ENCODE results near the gene CFAP46.

Gene CFAP46

DNA sequence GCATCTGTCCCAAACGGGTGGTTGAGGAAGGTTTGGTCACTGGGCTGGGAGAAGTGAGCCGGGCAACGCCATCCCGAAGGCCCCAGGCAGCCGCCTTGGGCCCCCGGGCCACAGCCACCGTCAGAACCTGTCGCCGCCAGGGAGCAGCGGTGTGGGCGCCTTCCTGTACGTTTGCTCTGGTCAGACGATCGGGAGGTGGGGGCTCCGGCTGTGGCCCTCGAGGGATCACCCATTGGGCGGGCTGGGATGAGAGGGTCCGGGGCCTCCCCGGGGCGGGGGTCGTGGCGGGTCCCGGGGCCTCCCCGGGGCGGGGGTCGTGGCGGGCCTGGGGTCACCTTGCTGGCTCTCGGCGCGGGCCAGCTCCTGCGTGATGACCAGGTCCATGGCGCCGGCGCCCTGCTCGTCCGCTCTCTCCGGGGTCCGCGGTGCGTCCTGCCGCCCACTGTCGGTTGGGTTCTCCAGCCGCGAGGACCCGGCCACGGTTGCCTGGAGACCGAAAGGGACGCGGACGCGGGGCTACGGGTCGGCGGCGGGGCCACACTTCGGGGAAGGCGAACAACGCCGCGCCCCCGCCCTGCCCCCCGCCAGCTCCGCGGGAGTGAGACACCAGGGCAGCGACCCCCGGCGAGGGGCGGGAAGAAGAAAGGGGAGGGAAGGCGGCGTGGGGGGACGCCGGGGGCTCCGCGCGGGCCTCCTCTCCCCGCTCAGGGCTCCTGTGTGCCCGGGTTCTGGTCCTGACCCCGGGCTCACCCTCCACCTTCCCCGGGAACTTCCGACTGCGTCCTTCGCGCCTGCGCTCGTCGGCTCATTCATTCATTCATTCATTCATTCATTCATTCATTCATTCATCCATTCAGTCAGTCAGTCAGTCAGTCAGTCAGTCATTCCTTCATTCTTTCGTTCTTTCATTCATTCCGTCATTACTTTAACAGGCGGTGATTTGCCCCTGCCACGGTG is at the start of gene CFAP46:
TSS of gene CFAP46 (minus strand) at position 470 of the 957 bp plus-strand sequence. CDS start at position 384, 86 bp downstream.
- DNase-seq: peak; percentile 56 to 96 (median 82)
- intact Hi-C loops (cut with DNase I): loop anchor here (10.0 kb wide), 1 partner anchor 142 kb away; the partner anchor contains the start of gene ADGRA1

DNA sequence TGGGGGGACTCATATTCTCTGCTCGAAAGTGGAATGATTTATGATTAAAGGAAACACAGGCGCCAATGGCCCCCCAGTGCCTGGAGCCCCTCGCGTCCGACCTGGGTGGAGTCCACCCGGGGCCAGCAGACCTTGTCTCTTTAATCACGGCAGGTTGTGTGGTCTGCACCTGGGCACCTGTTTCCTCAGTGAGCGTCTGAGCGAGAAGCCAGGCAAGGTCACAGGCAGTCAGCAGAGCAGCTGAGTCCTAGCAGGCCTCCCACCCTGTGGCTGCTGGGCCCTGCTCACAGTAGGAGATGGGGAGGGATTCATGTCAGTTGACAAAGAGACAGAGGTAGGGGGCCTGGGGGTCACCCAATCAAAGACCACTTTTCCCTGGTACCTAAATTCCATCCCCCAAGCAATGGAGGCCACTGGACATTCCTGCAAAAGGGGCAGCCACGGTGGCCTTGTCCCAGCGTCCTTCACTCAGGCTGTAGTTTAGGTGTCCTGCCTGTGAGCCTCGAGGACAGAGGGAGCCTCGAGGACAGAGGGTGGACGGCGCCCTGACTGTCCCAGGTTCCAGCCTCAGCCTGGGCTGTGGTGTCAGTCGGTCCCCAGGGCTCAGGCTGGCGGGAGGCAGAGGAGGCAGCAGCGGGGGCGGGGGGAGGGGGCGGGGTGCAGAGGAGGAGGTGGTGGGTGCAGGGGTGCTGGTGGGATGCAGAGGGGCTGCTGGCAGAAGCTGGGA is 49.5 kb upstream of the CFAP46 start:
- DNase-seq: peak in 5 of 10 donors; percentile 4 to 73 (median 39)
- intact Hi-C loops (cut with DNase I): no loop called here

DNA sequence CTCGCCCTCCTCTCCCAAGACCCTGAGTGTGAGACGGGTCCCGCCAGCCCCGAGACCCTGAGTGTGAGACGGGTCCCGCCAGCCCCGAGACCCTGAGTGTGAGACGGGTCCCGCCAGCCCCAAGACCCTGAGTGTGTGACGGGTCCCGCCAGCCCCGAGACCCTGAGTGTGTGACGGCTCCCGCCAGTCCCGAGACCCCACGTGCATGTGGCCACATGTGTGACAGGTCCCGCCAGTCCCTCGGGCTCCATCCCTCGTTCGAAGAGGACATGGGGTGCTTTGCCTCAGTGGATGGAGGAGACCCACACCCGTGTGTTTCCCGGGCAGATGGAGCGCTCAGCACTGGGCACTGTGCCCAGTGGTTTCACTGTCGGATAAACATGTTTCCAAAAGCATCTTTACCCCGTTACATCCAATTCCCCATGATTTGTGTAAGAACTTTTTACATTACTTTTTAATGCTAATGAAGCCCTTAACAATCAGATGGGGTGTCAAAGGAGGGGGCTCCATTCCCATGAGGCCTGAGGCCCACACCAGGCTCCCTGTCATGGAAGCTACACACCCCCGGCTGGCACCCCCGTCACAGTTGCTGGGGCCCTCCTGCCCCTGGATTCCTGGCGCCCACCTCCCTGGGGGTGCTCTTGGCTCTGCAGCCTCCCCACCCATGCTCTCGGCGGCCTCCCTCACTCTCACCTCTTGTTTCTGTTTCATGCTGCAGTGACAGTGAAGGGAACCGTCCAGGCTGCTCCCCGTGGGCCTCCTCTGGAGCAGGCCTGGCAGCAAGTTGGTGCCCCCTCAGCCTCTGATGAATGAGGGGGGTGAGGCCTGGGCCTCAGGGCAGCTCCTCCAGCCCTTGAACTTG is 48.5 kb upstream of the CFAP46 start:
- intact Hi-C loops (cut with DNase I): no loop called here

DNA sequence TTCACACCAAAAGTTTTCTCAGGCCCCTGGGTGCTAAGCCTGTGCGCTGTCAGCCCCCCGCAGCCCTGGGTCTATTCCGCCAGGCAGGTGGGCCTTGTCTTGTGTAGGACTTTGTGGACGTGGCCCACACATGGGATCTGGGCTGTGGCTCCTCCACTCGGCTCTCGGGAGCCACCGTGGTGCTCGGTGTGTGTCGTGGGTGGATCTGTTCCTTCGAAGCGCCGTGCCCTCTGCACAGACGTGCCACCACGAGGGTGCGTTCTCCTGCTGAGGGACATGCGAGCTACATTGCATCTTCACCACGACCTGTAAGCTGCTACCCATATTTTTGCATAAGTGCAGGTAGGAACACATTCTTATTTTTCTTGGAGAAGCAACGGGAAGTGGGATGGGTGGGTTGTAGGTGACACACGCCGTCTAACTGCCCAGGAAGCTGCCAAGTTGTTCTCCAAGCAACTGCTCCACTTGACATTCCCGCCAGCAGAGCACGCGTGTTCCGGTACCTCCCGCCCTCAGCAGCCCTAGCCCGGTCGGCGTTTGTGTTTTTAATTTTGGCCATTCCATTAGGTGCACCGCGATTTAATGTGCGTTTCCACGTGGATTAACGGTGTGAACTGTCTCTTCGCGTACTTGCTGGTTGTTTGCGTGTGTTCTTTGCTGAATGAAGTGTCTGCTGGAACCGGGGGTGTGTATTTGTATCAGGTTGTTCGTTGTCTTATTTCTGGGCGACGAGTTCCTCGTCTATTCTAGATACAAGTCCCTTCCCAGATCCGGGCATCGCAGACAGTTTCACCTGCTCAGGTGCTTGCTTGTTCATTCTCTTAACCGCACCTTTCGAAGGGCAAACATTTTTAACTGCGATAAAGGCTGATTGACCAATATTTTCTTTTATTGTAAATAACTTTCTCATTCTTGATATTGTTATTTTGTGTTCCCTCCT is 47.4 kb upstream of the CFAP46 start:
- intact Hi-C loops (cut with DNase I): no loop called here
- peak in 4 of 10 donors; percentile 6 to 84 (median 68) for DNase-seq

More for the DNA sequence above, 48.5 kb upstream of the CFAP46 start:
- peak in 5 of 10 donors; percentile 14 to 80 (median 72) for DNase-seq

DNA sequence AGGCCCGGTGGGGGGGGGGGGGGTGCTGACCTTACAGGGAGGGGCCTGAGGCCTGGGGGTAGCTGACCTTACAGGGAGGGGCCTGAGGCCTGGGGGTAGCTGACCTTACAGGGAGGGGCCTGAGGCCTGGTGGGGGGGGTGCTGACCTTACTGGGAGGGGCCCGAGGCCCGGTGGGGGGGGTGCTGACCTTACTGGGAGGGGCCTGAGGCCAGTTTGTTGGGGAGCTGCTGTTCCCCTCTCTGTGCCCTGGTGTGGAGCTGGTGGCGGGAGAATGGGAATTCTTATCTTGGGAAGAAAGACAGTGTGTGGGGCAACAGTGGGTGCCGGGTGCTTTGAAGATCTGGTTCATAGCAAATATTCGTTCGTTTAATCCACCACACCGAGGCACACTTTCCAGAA is 46.6 kb upstream of the CFAP46 start:
- peak in 4 of 10 donors; percentile 4 to 39 (median 30) for DNase-seq
- intact Hi-C loops (cut with DNase I): no loop called here

DNA sequence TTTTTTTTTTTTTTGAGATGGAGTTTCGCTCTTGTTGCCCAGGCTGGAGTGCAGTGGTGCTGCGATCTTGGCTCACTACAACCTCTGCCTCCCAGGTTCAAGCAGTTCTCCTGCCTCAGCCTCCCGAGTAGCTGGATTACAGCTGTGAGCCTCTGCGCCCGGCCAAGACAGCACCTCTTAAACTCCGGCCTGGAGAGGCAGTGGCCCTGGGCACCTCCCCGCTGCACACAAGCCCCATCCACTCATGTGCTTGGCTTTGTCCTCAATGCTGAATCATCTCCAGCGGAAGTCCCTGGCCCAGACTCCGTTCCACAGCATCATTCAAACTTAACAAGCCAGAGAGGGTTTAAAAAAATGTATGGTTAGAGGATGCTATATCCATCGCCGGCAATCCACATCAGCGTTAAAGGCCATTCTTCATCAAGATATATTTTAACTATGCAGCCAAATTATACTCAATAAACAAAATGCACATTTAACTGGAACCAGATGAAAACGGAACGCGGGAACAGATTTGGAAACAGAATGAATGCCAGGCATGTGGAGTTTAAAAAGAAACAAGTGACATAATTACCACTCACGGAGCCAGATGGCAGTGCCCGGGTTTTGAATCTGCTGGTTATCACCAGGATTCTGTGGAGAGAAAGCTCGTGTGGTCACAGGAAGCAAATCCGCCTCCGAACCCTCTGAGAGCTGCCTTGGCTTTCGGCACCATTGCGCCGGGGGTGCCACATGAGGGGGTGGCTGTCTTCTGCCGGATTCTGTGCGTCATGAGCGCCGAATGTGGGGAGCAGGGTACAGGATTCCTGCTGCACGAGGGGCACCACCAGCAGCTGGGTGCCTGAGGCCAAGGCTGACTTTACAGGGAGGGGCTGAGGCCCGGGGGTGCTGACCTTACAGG is 45.6 kb upstream of the CFAP46 start:
- intact Hi-C loops (cut with DNase I): no loop called here

DNA sequence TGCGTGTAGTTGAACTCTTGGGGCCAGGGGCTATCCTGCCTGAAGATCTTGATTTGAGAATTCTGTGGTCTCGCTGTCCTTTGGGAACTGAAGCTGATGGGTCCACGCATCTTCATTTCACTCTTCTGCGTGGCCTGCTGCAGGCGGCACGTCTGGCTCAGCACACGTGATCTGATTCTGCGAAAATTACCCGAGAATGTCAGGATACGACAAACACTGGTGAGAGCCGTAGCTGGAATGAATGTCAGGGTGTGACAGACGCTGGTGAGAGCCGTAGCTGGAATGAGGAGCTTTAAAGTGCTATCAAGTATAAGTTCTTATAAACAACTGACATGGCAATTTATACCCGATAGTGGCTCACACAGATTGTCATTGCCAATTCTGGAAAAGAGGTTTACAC is 44.6 kb upstream of the CFAP46 start:
- intact Hi-C loops (cut with DNase I): no loop called here
- peak in 4 of 10 donors; percentile 6 to 73 (median 53) for DNase-seq

More for the DNA sequence above, 45.6 kb upstream of the CFAP46 start:
- peak in 9 of 10 donors; percentile 45 to 97 (median 82) for DNase-seq

DNA sequence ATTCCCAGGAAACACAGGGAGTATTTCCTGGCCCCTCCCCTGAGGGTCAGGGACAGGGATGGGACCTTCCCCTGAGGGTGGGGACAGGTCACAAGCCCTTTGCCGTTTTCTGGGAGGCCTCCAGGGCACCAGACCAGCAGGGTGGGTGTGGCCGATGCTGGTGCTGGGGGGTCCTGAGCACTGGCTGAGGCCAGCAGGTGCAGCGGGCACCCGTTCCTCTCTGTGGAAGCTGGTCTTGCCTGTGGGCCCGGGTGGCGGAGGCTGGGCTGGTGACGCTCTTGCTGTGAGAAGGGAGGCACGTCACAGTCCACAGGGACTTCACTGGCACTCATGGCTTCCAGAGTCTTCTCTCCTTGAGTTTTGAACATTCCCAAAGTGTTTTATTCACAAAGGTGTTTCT is 44.2 kb upstream of the CFAP46 start:
- DNase-seq: peak in 4 of 10 donors; percentile 6 to 75 (median 62)
- intact Hi-C loops (cut with DNase I): no loop called here

DNA sequence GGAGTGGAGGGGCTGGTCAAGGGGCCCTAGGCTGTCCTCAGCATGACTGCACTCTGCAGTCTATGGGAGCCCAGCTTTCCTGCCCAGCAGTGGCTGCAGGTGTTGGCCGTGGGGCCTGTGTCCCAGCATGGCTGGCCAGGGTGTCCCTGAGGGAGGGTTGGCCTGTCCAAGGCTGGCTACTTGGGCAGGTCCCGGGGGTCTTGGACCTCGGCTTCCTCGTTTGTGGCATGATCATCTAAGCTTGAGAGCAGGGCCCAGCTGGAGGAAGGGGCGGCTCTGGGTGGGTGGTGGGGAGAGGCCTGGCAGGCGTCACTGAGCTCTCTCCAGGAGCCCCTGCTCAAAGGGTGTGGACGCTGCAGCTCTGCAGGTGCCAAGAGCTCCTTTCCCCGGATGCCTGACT is 43.7 kb upstream of the CFAP46 start:
- DNase-seq: peak in 5 of 10 donors; percentile 4 to 75 (median 50)
- intact Hi-C loops (cut with DNase I): no loop called here

DNA sequence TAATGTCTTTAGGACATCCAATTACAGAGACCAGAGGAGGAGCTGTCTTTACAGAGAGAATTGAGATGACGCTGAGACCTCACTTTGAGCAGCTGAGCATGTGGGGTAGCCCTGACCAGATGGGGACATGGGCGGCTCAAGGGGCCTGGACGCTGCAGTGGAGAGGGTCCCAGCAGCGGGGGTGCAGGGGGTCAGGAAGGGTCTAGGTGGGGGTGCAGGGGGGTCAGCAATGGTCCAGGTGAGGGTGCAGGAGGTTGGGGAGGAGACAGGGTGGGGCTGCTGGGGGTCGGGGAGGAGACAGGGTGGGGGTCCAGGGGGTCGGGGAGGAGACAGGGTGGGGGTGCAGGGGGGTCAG is 43.2 kb upstream of the CFAP46 start:
- peak in 3 of 10 donors; percentile 2 to 48 (median 36) for DNase-seq
- intact Hi-C loops (cut with DNase I): no loop called here

DNA sequence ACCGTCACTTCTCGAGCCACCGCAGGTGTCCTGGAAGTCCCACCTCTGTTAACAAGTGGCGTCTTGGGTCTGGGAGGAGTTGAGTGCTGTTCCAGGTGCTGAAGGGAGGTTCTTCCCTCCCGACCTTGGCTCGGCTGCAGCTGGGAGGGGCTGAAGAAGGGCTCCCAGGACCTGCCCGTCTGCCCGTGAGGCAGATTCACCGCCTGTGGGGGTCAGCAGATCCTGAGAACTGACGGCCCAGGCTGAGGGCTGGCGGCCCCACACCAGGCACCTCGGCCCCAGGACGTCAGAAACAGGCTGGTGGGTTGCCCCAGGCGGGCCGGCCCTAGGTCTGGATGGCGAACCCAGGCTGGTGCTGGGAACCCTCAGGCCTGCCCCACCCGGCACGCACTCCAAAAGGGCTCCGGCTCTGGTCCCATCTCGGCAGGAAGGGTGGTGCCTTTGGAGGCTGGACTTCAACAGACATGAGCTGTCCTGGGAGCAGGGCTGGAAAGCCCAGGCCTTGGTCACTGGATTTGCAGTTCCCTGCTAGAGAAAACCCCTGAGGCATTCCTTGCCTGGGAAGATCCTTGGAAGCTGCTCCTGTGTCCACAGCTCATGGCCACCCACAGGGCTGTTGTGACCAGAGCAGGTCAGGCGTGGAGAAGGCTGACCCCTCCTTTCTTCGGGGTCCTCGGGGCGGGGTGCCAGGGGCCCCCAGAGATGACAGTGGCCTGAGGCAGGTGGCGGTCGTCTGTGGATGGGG is 42.6 kb upstream of the CFAP46 start:
- peak in 5 of 10 donors; percentile 3 to 82 (median 39) for DNase-seq
- intact Hi-C loops (cut with DNase I): no loop called here

DNA sequence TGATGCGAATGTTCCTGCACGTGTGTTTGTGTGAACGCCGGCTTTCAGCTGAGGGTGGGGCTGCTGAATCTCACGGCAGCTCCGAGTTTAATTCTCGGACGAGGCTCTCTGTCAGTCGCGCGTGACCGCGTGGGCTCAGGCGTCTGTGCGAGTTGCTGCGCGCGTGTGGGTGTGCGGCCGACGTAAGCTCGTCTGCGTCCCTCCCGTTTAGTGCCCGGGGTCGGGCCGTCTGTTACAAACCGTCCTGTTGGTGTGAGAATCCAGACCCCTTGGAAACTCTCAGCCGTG is 41.6 kb upstream of the CFAP46 start:
- intact Hi-C loops (cut with DNase I): no loop called here
- DNase-seq: peak in 5 of 10 donors; percentile 45 to 90 (median 79)

DNA sequence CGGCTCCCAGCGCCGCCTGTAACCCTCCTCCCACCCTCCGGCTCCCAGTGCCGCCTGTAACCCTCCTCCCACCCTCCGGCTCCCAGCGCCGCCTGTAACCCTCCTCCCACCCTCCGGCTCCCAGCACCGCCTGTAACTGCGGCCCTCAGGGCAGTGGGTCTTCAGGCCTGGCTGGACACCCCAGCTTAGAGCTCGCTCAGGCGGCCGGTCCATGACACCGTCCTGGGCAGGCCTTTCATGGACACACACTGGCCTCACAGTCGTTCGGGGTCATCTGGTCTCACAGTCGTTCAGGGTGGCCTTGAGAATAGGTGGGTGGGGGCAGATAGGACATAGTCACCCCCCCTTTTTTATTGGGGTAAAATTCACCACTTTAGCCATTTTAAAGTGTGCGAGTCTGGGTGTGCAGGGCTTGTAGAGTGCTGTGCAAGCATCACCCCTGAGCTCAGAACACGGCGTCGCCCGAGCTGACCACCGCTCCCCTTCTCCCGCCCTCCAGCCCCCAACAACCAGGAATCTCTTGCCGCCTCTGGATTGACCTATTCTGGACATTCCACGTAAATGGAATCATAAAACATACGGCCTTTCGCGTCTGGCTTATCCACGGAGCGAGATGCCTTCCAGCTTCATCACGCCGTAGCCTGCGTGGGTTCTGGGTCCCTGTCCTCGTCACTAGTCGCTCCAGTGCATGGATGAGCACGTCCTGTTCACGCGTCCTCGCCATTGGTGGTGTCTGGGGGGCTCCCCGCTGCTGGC is 41.1 kb upstream of the CFAP46 start:
- intact Hi-C loops (cut with DNase I): no loop called here
- DNase-seq: peak in 5 of 10 donors; percentile 4 to 61 (median 55)

DNA sequence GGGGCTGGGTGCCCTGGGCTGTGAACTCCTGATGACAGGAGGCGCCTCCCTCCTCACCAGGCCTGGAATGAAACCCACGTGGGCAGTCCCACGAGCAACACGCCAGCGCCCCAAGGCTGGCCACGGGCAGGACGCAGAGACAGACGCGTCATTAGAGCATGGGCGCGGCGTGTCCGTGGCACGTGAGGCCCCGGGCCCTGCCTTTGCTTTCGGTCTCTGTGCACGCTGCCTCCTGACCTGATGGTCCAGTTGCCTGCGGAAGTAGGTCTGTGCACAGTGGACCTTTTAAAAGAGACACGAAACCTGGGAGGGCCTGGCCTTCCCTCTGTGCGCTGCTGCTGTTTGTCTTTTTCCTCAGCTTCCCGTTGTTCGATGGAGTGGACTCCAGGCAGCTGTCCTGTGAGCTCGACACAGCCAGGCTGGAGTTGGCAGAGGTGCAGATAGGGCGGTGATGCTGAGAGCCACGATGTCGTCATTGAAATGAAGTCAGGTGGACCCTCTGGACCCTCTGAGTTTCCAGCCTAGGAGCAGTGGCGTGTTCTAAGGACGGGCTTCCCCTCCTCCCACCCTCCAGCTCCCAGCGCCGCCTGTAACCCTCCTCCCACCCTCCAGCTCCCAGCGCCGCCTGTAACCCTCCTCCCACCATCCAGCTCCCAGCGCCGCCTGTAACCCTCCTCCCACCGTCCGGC is 40.1 kb upstream of the CFAP46 start:
- DNase-seq: peak in 5 of 10 donors; percentile 6 to 80 (median 68)

DNA sequence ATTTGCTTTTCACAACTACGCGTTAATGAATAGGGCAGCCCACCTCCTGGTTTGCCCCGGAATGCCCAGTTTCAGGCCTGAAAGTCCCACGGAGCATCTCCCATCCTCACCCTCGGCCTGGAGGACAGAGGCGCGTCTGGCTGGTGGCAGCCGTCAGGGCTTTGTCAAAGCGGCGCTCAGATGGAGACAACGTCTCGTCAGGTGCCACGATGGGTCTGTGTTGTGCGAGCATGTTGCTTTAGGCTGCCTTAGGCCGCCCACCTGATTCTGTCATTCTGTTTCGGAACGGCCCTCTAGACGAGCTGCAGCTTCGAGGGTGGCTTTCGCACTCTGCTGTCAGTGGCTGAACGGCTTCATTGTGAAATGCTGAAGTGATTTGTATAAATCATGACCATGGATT is 39.4 kb upstream of the CFAP46 start:
- peak in 5 of 10 donors; percentile 3 to 62 (median 38) for DNase-seq
- intact Hi-C loops (cut with DNase I): no loop called here

More for the DNA sequence above, 40.1 kb upstream of the CFAP46 start:
- intact Hi-C loops (cut with DNase I): no loop called here

DNA sequence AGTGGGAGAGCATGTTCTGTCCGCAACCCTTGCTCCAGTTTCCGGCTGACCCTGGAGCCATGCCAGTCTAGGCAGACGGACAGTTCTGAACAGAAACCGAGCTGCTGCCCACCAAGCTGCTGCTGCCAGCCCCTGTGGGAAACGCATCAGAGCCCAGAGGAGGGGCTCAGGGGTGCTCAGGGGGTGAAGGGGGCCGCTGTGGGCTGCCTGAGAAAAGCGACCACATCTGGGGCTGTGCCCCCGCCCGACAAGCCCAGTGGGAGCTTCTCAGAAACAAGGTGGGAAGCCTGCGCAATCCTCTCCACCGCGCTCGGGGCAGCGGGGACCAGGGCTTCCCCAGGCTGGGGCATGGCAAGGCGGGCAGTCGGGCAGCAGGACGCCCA is 38.8 kb upstream of the CFAP46 start:
- peak in 4 of 10 donors; percentile 22 to 78 (median 66) for DNase-seq
- intact Hi-C loops (cut with DNase I): no loop called here
